Karpas-422 (cell line): Measurements from ENCODE around the gene EML2. TPM values are rescaled to one million over a fixed set of nuclear protein-coding genes. Genes with fewer than 3 reads are reported as not detected.
"Not testable (repeated sequence)": the region's sequence is repeated elsewhere in the genome, so short reads cannot be mapped to it uniquely, and the experiment has no call there.

Experiments used
- DNase-seq: peaks from one replicate; pipeline ENCODE4 v3.0.0-alpha.2; 2015
- H2AFZ ChIP-seq: fragments of 200-600 bp; sonication (generic); 2 replicates; pipeline ENCODE4 v1.6.1; 2014; ENCODE audit warnings: antibody characterized with exemption, low read length, mixed read lengths
- H3K27ac ChIP-seq: fragments of 200-600 bp; sonication (generic); 2 replicates; pipeline ENCODE4 v1.5.1; 2014; ENCODE audit warnings: mild to moderate bottlenecking, low read length, moderate library complexity
- H3K27me3 ChIP-seq: fragments of 200-600 bp; sonication (generic); 2 replicates; pipeline ENCODE4 v1.6.1; 2014; ENCODE audit warnings: low read length, mixed read lengths
- H3K36me3 ChIP-seq: fragments of 200-600 bp; sonication (generic); 2 replicates; pipeline ENCODE4 v1.6.1; 2014; ENCODE audit warnings: low read length, mixed read lengths; ENCODE audit not compliant: insufficient read depth
- H3K4me1 ChIP-seq: fragments of 200-600 bp; sonication (generic); 2 replicates; pipeline ENCODE4 v1.6.1; 2014; ENCODE audit warnings: mild to moderate bottlenecking, low read length, mixed read lengths
- H3K4me2 ChIP-seq: fragments of 200-600 bp; sonication (generic); 2 replicates; pipeline ENCODE4 v1.6.1; 2014; ENCODE audit warnings: low read length, low read depth, mild to moderate bottlenecking; ENCODE audit not compliant: poor library complexity, severe bottlenecking
- H3K4me3 ChIP-seq: fragments of 200-600 bp; sonication (generic); 2 replicates; pipeline ENCODE4 v1.5.1; 2014; ENCODE audit warnings: mild to moderate bottlenecking, antibody characterized with exemption, low read length, mixed read lengths
- H3K79me2 ChIP-seq: fragments of 200-600 bp; sonication (generic); 2 replicates; pipeline ENCODE4 v1.6.1; 2014; ENCODE audit warnings: mild to moderate bottlenecking, low read length, mixed read lengths
- H3K9ac ChIP-seq: fragments of 200-600 bp; sonication (generic); 2 replicates; pipeline ENCODE4 v1.6.0; 2014; ENCODE audit warnings: low read length
- H3K9me2 ChIP-seq: fragments of 200-600 bp; sonication (generic), shearing (Covaris generic); replicated peaks from 2 replicates; pipeline ENCODE4 v1.6.0; 2014; ENCODE audit warnings: mild to moderate bottlenecking, low read length, moderate library complexity; ENCODE audit not compliant: insufficient read depth
- H3K9me3 ChIP-seq: fragments of 300-700, 200-600 bp; sonication (generic); 2 replicates; pipeline ENCODE4 v1.6.1; 2014; ENCODE audit warnings: low read length, mixed read lengths
- H4K20me1 ChIP-seq: fragments of 200-600 bp; sonication (generic); 2 replicates; pipeline ENCODE4 v1.6.1; 2014; ENCODE audit warnings: mild to moderate bottlenecking, antibody characterized with exemption, low read length, low read depth; ENCODE audit not compliant: insufficient read depth
- total RNA-seq: library from RNA; depleted of rRNA; stranded (reverse); fragments of >200 nt; shearing (Covaris generic); gene quantifications from 2 replicates; pipeline ENCODE4 v1.2.3, GENCODE V29; 2014; ENCODE audit warnings: low replicate concordance

EML2 gene
- total RNA-seq, 1 experiment from 2014 or later: 40.3 TPM

GRCh38 chr19:45615795-45616703 lies 23.1 kb downstream of the EML2 start:
- no peak overlapping the region for H3K4me2 ChIP-seq
- DNase-seq: peak; percentile 98
- H3K27me3 ChIP-seq: no peaks in the 10 kb centered on the region
- no peaks in the 10 kb centered on the region for H4K20me1 ChIP-seq
- no peaks in the 10 kb centered on the region for H3K9me2 ChIP-seq
- H3K27ac ChIP-seq: no peak overlapping the region
- no peak overlapping the region for H3K9ac ChIP-seq
- no peaks in the 10 kb centered on the region for H3K9me3 ChIP-seq
- H3K36me3 ChIP-seq: peaks cover 30% of the 10 kb centered on the region
- no peak overlapping the region for H2AFZ ChIP-seq
- H3K4me3 ChIP-seq: no peak overlapping the region
- H3K79me2 ChIP-seq: no peaks in the 10 kb centered on the region
- no peaks in the 10 kb centered on the region; the same call in 1 of the 2 replicates for H3K4me1 ChIP-seq

DNA sequence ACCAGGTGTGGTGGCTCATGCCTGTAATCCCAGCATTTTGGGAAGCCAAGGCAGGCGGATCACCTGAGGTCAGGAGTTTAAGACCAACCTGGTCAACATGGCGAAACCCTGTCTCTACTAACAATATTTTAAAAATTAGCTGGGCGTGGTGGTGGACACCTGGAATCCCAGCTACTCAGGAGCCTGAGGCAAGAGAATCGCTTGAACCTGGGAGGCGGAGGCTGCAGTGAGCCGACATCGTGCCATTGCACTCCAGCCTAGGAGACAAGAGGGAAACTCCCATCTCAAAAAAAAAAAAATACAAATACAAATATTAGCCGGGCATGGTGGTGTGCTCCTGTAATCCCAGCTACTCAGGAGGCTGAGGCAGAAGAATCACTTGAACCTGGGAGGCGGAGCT lies 24.1 kb downstream of the EML2 start:
- H4K20me1 ChIP-seq, H3K4me1 ChIP-seq, H3K27ac ChIP-seq, H3K4me2 ChIP-seq, H3K9ac ChIP-seq, DNase-seq, H3K4me3 ChIP-seq, H3K9me3 ChIP-seq, H3K9me2 ChIP-seq, H3K27me3 ChIP-seq, H3K79me2 ChIP-seq, H2AFZ ChIP-seq: not testable (repeated sequence)
- peaks cover 30% of the 10 kb centered on the region for H3K36me3 ChIP-seq

DNA sequence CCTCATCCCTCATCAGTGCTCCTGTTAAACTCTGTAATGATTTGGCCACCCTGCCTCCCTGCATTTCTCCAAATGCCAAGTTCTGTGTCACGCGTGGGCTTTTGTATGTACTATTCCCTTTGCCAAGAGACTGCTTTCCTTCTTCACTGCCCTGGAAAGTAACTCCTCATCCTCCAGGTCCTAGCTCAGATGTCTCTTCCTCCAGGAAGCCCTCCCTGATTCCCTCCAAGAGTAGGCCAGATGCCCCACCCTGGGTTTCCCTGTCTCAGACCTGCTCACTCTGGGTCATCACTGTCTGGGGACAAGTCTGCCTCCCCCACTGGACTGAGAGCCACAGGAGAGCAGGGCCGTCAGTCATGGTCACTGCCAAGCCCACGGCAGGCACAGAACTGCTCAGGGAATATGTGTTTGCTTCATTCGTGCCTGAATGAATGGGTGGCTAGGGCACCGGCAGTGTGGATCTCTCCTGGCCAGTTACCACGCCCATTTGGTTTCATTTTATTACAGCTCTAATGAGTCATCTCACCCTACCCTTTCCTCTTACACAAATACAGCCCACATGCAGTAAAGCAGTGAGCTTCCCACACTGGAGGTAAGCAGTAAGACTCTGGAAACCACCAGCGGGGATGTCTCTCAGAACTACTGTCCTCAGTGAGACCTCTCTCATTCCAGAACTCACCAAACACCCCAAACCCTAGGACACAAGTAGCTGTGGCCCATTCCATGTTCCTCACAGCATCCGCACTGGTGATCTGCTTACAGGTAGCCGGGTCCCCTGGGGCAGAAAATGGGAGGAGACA lies 25.1 kb downstream of the EML2 start:
- DNase-seq: no peak
- Histone ChIP-seq H2AFZ (no peak overlapping the region), H3K4me2 (no peak overlapping the region), H3K79me2 (no peaks in the 10 kb centered on the region), H3K4me1 (no peaks in the 10 kb centered on the region; the same call in 1 of the 2 replicates), H3K9me3 (no peaks in the 10 kb centered on the region), H4K20me1 (no peaks in the 10 kb centered on the region), H3K36me3 (peaks cover 30% of the 10 kb centered on the region), H3K27me3 (no peaks in the 10 kb centered on the region), H3K9me2 (no peaks in the 10 kb centered on the region), H3K9ac (no peak overlapping the region), H3K27ac (no peak overlapping the region), H3K4me3 (no peak overlapping the region)

DNA sequence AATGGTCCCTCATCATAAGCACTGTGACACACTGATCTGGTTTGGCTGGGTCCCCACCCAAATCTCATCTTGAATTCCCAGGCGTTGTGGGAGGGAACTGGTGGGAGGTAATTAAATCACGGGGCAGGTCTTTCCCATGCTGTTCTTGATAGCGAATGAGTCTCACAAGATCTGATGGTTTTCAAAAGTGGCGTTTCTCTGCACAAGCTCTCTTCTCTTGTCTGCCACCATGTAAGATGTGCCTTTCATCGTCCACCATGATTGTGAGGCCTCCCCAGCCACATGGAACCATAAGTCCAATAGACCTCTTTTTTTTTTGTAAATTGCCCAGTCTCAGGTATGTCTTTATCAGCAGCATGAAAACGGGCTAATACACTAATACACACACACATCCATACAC lies 30.2 kb downstream of the EML2 start:
- Histone ChIP-seq H3K4me2 (no peak overlapping the region), H3K27ac (no peak overlapping the region), H3K36me3 (peaks cover 11% of the 10 kb centered on the region), H3K79me2 (no peaks in the 10 kb centered on the region), H3K9me2 (no peaks in the 10 kb centered on the region), H3K27me3 (no peaks in the 10 kb centered on the region), H2AFZ (no peak overlapping the region), H3K4me3 (no peak overlapping the region), H3K9me3 (no peaks in the 10 kb centered on the region), H3K9ac (no peak overlapping the region), H4K20me1 (no peaks in the 10 kb centered on the region), H3K4me1 (peaks cover 9% of the 10 kb centered on the region)
- DNase-seq: no peak

GRCh38 chr19:45607071-45608029 lies 31.8 kb downstream of the EML2 start:
- no peak overlapping the region for H3K9ac ChIP-seq

DNA sequence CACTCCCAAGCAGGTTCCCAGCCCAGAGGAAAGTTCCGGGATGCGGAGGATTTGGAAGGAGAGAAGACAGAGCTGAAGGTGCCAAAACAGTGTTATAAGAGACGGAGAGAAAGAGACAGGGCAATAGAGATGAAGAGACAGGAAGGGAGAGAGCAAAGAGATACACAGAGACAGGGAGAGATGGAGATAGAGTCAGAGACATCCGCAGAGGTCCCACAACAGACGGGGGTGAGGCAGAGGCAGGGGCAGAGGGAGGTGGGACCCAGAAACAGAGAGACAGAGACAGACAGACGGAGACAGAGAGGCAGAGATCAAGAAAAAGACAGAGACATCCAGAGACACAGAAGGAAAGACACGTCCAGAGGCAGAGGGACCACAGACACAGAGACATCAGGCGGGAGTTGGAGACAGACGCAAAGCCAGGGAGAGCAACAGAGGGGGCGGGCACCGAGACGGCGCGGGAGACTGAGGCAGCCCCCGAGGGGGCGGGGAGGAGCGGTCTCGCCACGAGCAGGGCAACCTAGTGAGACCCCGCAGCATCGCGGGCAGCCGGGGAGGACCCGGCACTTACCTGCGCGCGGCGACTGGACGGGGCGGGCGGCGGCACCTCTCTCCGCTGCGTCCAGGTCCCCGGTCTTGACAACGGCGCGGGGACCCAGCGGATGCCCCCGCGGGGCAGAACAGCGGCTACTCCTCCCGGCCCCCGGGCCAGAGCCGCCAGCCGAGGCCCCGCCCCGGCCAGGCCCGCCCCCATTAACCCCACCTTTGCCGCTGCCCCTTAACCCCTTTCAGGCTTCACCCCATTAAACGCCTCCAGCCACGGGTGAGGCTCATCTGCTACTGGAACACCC lies 37.4 kb downstream of the EML2 start, which contains the start of gene GPR4:
TSS of gene GPR4 (minus strand) at position 689 of the 851 bp plus-strand sequence. CDS start 10,346 bp downstream, outside the sequence.
- no peaks in the 10 kb centered on the region for H4K20me1 ChIP-seq
- H3K4me2 ChIP-seq: no peak within 1 kb of the TSS
- H3K9me3 ChIP-seq: no peaks in the 10 kb centered on the region
- no peak for DNase-seq
- no peak within 1 kb of the TSS for H2AFZ ChIP-seq
- H3K9ac ChIP-seq: no peak within 1 kb of the TSS
- H3K27ac ChIP-seq: no peak within 1 kb of the TSS
- no peaks in the 10 kb centered on the region for H3K9me2 ChIP-seq
- H3K79me2 ChIP-seq: no peaks in the 10 kb centered on the region
- no peaks in the 10 kb centered on the region for H3K27me3 ChIP-seq
- peaks cover 24% of the 10 kb centered on the region for H3K4me1 ChIP-seq
- H3K4me3 ChIP-seq: no peak within 1 kb of the TSS
- no peaks in the 10 kb centered on the region for H3K36me3 ChIP-seq

More at GRCh38 chr19:45607071-45608029, 31.8 kb downstream of the EML2 start:
- Histone ChIP-seq H3K9me3 (no peaks in the 10 kb centered on the region), H3K9me2 (no peaks in the 10 kb centered on the region), H3K27me3 (no peaks in the 10 kb centered on the region), H3K4me2 (no peak overlapping the region), H3K79me2 (no peaks in the 10 kb centered on the region), H3K4me3 (no peak overlapping the region), H3K4me1 (peaks cover 9% of the 10 kb centered on the region), H2AFZ (0 out of 2 replicates have a peak overlapping the region, but pooled peaks have one; percentile 7), H3K36me3 (no peaks in the 10 kb centered on the region; the same call in 1 of the 2 replicates), H3K27ac (no peak overlapping the region), H4K20me1 (no peaks in the 10 kb centered on the region)
- no peak for DNase-seq

DNA sequence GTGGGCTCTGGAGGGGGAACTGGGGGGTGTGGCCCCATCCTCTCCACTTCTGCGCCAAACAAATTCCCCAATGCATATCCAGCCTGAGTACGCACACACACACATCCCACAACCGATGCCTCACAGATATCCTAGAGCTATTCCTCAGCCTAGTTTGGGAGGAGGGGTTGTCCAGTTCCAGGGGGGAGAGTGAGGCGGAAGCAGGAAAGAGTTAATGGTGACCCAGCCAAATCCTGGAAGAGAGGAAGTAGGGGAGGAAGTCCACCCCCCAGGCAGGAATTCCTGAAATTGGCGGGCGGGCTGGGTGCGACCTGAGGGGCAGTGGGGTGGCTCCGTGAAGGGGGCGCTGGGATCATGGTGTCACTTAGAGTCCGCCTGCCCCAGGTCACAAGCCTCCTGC lies 38.1 kb downstream of the EML2 start:
- no peaks in the 10 kb centered on the region for H3K79me2 ChIP-seq
- H3K4me2 ChIP-seq: no peak overlapping the region
- H3K4me3 ChIP-seq: no peak overlapping the region
- H3K36me3 ChIP-seq: no peaks in the 10 kb centered on the region
- no peaks in the 10 kb centered on the region for H3K27me3 ChIP-seq
- no peaks in the 10 kb centered on the region for H3K9me3 ChIP-seq
- H2AFZ ChIP-seq: no peak overlapping the region
- H3K9ac ChIP-seq: no peak overlapping the region
- no peaks in the 10 kb centered on the region for H4K20me1 ChIP-seq
- H3K9me2 ChIP-seq: no peaks in the 10 kb centered on the region
- H3K4me1 ChIP-seq: peaks cover 24% of the 10 kb centered on the region
- no peak for DNase-seq
- H3K27ac ChIP-seq: no peak overlapping the region
